ENCODE results near the gene KLHL29. TPM values are rescaled to one million over a fixed set of nuclear protein-coding genes. Genes with fewer than 3 reads are reported as not detected.

KLHL29 gene
- total RNA-seq, 1 donor from 2014 or later: 5.5 TPM

GRCh38 chr2:23508066-23508390, 123.0 kb downstream of the KLHL29 start:
- Histone ChIP-seq H3K4me3 (ENCODE audit: insufficient read depth, low read depth, low read length) (no peak overlapping the region), H4K20me1 (ENCODE audit: insufficient read depth, low read length) (peaks cover 4% of the 10 kb centered on the region), H3K9me3 (ENCODE audit: insufficient read depth, low read depth, low read length) (no peaks in the 10 kb centered on the region), H3K9ac (ENCODE audit: low read length) (no peak overlapping the region), H3K4me1 (ENCODE audit: insufficient read depth, low read length) (no peaks in the 10 kb centered on the region), H2AFZ (ENCODE audit: low read depth, low read length) (no peak overlapping the region), H3K27me3 (ENCODE audit: insufficient read depth, low read length) (peaks cover 17% of the 10 kb centered on the region), H3K4me2 (ENCODE audit: low read length) (no peak overlapping the region), H3K79me2 (ENCODE audit: insufficient read depth, low read length) (no peaks in the 10 kb centered on the region), H3K36me3 (ENCODE audit: insufficient read depth, low read length) (no peaks in the 10 kb centered on the region), H3K27ac (ENCODE audit: low read depth, low read length) (no peak overlapping the region)
- no peaks in the 10 kb centered on the region for H3K4me1 Mint-ChIP-seq (ENCODE audit: low read depth, unreplicated experiment)
- peaks cover 94% of the 10 kb centered on the region for H3K27me3 Mint-ChIP-seq (ENCODE audit: low read depth, unreplicated experiment)
- FAIRE-seq: no peak
- peaks cover 3% of the 10 kb centered on the region for H3K9me3 Mint-ChIP-seq (ENCODE audit: unreplicated experiment)
- H3K36me3 Mint-ChIP-seq (ENCODE audit: low read depth, unreplicated experiment): peaks cover 4% of the 10 kb centered on the region
- no peak for TF ChIP-seq EZH2 (IDR thresholded peaks at IDR 0.05; ENCODE audit: insufficient read depth, low read length)
- TF ChIP-seq CTCF (IDR thresholded peaks at IDR 0.05; ENCODE audit: insufficient read depth, low read depth, low read length): no peak
- no peak overlapping the region for H3K4me3 Mint-ChIP-seq (ENCODE audit: unreplicated experiment)
- no peak for DNase-seq (ENCODE audit: low read depth)
- H3K27ac Mint-ChIP-seq (ENCODE audit: unreplicated experiment): no peak overlapping the region

- Histone ChIP-seq H3K79me2 (ENCODE audit: insufficient read depth, low read length) (no peaks in the 10 kb centered on the region), H3K9me3 (ENCODE audit: insufficient read depth, low read depth, low read length) (no peaks in the 10 kb centered on the region), H3K4me1 (ENCODE audit: insufficient read depth, low read length) (no peaks in the 10 kb centered on the region), H3K9ac (ENCODE audit: low read length) (no peak overlapping the region), H3K27me3 (ENCODE audit: insufficient read depth, low read length) (peaks cover 23% of the 10 kb centered on the region), H2AFZ (ENCODE audit: low read depth, low read length) (no peak overlapping the region), H3K27ac (ENCODE audit: low read depth, low read length) (no peak overlapping the region), H3K36me3 (ENCODE audit: insufficient read depth, low read length) (no peaks in the 10 kb centered on the region), H3K4me2 (ENCODE audit: low read length) (no peak overlapping the region), H4K20me1 (ENCODE audit: insufficient read depth, low read length) (peaks cover 4% of the 10 kb centered on the region), H3K4me3 (ENCODE audit: insufficient read depth, low read depth, low read length) (no peak overlapping the region)
- TF ChIP-seq EZH2 (IDR thresholded peaks at IDR 0.05; ENCODE audit: insufficient read depth, low read length) (no peak), CTCF (IDR thresholded peaks at IDR 0.05; ENCODE audit: insufficient read depth, low read depth, low read length) (no peak)
- Mint-ChIP-seq H3K9me3 (ENCODE audit: unreplicated experiment) (peaks cover 5% of the 10 kb centered on the region), H3K36me3 (ENCODE audit: low read depth, unreplicated experiment) (peaks cover 4% of the 10 kb centered on the region), H3K27me3 (ENCODE audit: low read depth, unreplicated experiment) (peaks cover 94% of the 10 kb centered on the region), H3K27ac (ENCODE audit: unreplicated experiment) (no peak overlapping the region), H3K4me1 (ENCODE audit: low read depth, unreplicated experiment) (no peaks in the 10 kb centered on the region), H3K4me3 (ENCODE audit: unreplicated experiment) (no peak overlapping the region)
- no peak for DNase-seq (ENCODE audit: low read depth)
- no peak for FAIRE-seq
Observed at GRCh38 chr2:23509103-23509502, 124.1 kb downstream of the KLHL29 start.

GRCh38 chr2:23509596-23510292, 124.8 kb downstream of the KLHL29 start:
- peaks cover 4% of the 10 kb centered on the region for H4K20me1 ChIP-seq (ENCODE audit: insufficient read depth, low read length)
- TF ChIP-seq EZH2 (IDR thresholded peaks at IDR 0.05; ENCODE audit: insufficient read depth, low read length) (no peak), CTCF (IDR thresholded peaks at IDR 0.05; ENCODE audit: insufficient read depth, low read depth, low read length) (no peak)

More at GRCh38 chr2:23509596-23510292, 124.8 kb downstream of the KLHL29 start:
- no peak overlapping the region for H3K4me2 ChIP-seq (ENCODE audit: low read length)
- peaks cover 6% of the 10 kb centered on the region for H3K9me3 Mint-ChIP-seq (ENCODE audit: unreplicated experiment)
- peaks cover 4% of the 10 kb centered on the region for H3K36me3 Mint-ChIP-seq (ENCODE audit: low read depth, unreplicated experiment)
- H3K27me3 ChIP-seq (ENCODE audit: insufficient read depth, low read length): peaks cover 23% of the 10 kb centered on the region
- H3K36me3 ChIP-seq (ENCODE audit: insufficient read depth, low read length): no peaks in the 10 kb centered on the region
- no peaks in the 10 kb centered on the region for H3K79me2 ChIP-seq (ENCODE audit: insufficient read depth, low read length)
- H3K4me1 Mint-ChIP-seq (ENCODE audit: low read depth, unreplicated experiment): no peaks in the 10 kb centered on the region
- no peak overlapping the region for H3K4me3 Mint-ChIP-seq (ENCODE audit: unreplicated experiment)
- H3K4me3 ChIP-seq (ENCODE audit: insufficient read depth, low read depth, low read length): no peak overlapping the region
- no peak overlapping the region for H3K9ac ChIP-seq (ENCODE audit: low read length)
- H3K27ac Mint-ChIP-seq (ENCODE audit: unreplicated experiment): no peak overlapping the region
- DNase-seq (ENCODE audit: low read depth) (no peak), FAIRE-seq (no peak)
- no peak overlapping the region for H3K27ac ChIP-seq (ENCODE audit: low read depth, low read length)
- peaks cover 97% of the 10 kb centered on the region for H3K27me3 Mint-ChIP-seq (ENCODE audit: low read depth, unreplicated experiment)
- no peaks in the 10 kb centered on the region for H3K4me1 ChIP-seq (ENCODE audit: insufficient read depth, low read length)
- no peaks in the 10 kb centered on the region for H3K9me3 ChIP-seq (ENCODE audit: insufficient read depth, low read depth, low read length)
- H2AFZ ChIP-seq (ENCODE audit: low read depth, low read length): no peak overlapping the region
